ENCODE results near the gene VWA8.

- TF ChIP-seq MAX (IDR thresholded peaks at IDR 0.05; ENCODE audit: low read depth): no peak
- no peak for TF ChIP-seq CTCF (IDR thresholded peaks at IDR 0.05)
- no peak for TF ChIP-seq FOXM1 (IDR thresholded peaks at IDR 0.05; ENCODE audit: low read depth)
- no peak for TF ChIP-seq EP300 (IDR thresholded peaks at IDR 0.05; ENCODE audit: borderline replicate concordance in 1 of 2, low read depth in 1 of 2, low read length in 1 of 2)
- TF ChIP-seq JUND (IDR thresholded peaks at IDR 0.05): no peak
- no peak for TF ChIP-seq ELF1 (IDR thresholded peaks at IDR 0.05)
- TF ChIP-seq YY1 (IDR thresholded peaks at IDR 0.05; ENCODE audit: low read depth): no peak
- TF ChIP-seq POLR2AphosphoS5 (IDR thresholded peaks at IDR 0.05; ENCODE audit: low read depth, low read length): no peak
- TF ChIP-seq REST (IDR thresholded peaks at IDR 0.05; ENCODE audit: low read depth, low read length): no peak
- no peak for TF ChIP-seq TAF1 (IDR thresholded peaks at IDR 0.05; ENCODE audit: borderline replicate concordance, low read depth, low read length)
- TF ChIP-seq MXI1 (IDR thresholded peaks at IDR 0.05; ENCODE audit: low read depth, low read length): no peak
- TF ChIP-seq FOSL2 (IDR thresholded peaks at IDR 0.05; ENCODE audit: borderline replicate concordance, low read depth): no peak
- TF ChIP-seq TEAD4 (IDR thresholded peaks at IDR 0.05; ENCODE audit: borderline replicate concordance, insufficient read depth): no peak
- no peak for TF ChIP-seq GABPA (IDR thresholded peaks at IDR 0.05; ENCODE audit: low read depth)
Measured at GRCh38 chr13:42002066-42002465, 41.2 kb upstream of the VWA8 start.
